ENCODE data around the gene LCOR.

GRCh38 chr10:97010695-97011206 is 178.7 kb downstream of the LCOR start:
- TF ChIP-seq PHF20 (IDR thresholded peaks at IDR 0.05; ENCODE audit: partially characterized antibody): no peak
- no peak for TF ChIP-seq CEBPZ (IDR thresholded peaks at IDR 0.05; ENCODE audit: borderline replicate concordance, low read depth, low read length)
- no peak for TF ChIP-seq CC2D1A (IDR thresholded peaks at IDR 0.05)
